LNCAP (cell line): ENCODE measurements around the gene GNPTG.

Experiments
- TF ChIP-seq, protein P1 (sequence below): fragments of 450-650 bp; IDR thresholded peaks from 2 replicates; pipeline ENCODE4 v1.5.1; 2017; ENCODE audit warnings: mild to moderate bottlenecking

Gene GNPTG

DNA sequence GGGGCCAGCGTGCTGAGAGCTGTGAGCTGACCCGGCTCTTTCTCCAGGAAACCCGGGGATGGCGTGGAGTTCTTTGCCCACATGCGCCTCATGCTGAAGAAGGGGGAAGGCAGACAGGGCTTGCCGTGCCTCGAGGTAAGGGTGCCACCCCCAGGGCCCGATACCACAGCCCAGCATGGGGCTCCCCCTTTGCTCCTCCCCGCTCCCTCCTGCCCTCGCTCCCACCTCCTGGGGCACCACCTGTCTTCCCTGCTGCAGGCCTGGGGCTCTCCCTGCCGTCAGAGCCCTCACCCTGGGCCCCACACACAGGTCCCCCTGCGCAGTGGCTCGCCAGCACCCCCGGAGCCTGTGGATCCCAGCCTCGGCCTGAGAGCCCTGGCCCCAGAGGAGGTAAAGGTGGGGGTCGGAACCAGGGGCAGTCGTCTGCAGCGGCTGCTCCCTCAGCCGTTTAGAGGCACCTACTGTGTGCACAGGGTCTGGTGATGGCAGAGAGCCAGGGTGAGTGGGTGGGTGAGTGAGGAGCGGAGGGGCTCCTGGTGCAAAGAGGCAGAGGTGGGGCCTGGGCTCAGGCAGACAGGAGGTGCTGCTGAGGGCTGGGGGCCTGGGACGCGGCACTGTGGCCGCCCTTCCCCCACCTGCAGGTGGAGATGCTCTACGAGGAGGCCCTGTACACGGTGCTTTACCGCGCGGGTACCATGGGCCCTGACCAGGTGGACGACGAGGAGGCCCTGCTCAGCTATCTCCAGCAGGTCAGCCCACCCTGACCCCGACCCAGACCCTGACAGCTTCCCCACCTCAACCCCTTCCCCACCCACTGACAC, 12.7 kb upstream of the GNPTG start:
- TF ChIP-seq, protein P1, sequence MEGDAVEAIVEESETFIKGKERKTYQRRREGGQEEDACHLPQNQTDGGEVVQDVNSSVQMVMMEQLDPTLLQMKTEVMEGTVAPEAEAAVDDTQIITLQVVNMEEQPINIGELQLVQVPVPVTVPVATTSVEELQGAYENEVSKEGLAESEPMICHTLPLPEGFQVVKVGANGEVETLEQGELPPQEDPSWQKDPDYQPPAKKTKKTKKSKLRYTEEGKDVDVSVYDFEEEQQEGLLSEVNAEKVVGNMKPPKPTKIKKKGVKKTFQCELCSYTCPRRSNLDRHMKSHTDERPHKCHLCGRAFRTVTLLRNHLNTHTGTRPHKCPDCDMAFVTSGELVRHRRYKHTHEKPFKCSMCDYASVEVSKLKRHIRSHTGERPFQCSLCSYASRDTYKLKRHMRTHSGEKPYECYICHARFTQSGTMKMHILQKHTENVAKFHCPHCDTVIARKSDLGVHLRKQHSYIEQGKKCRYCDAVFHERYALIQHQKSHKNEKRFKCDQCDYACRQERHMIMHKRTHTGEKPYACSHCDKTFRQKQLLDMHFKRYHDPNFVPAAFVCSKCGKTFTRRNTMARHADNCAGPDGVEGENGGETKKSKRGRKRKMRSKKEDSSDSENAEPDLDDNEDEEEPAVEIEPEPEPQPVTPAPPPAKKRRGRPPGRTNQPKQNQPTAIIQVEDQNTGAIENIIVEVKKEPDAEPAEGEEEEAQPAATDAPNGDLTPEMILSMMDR, result no peak

DNA sequence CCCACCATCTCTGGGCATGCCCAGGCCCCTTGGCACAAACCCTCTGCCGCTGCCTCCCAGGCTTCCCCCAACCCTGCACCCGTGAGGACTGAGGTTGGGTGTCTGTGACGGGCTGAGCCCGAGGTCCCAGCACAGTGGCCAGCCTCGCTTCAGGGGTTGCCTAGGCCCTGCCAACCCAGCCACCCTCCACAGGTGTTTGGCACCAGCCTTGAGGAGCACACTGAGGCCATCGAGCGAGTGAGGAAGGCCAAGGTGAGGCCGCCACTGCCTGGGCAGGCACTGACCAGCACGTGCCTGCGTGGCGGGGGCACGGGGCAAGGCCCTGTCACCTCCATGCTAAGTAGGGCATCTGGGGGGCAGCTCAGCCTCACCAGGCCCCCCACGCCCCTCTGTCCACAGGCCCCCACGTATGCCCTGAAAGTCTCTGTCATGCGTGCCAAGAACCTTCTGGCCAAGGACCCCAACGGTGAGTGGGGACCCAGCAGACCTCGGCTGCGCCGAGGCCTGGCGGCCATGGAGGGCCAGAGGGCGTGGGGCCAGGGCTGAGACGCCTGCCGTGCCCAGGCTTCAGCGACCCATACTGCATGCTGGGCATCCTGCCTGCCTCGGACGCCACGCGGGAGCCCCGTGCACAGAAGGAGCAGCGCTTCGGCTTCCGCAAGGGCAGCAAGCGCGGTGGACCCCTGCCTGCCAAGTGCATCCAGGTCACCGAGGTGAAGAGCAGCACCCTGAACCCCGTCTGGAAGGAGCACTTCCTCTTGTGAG, 10.8 kb upstream of the GNPTG start:
- TF ChIP-seq, protein P1, result no peak

DNA sequence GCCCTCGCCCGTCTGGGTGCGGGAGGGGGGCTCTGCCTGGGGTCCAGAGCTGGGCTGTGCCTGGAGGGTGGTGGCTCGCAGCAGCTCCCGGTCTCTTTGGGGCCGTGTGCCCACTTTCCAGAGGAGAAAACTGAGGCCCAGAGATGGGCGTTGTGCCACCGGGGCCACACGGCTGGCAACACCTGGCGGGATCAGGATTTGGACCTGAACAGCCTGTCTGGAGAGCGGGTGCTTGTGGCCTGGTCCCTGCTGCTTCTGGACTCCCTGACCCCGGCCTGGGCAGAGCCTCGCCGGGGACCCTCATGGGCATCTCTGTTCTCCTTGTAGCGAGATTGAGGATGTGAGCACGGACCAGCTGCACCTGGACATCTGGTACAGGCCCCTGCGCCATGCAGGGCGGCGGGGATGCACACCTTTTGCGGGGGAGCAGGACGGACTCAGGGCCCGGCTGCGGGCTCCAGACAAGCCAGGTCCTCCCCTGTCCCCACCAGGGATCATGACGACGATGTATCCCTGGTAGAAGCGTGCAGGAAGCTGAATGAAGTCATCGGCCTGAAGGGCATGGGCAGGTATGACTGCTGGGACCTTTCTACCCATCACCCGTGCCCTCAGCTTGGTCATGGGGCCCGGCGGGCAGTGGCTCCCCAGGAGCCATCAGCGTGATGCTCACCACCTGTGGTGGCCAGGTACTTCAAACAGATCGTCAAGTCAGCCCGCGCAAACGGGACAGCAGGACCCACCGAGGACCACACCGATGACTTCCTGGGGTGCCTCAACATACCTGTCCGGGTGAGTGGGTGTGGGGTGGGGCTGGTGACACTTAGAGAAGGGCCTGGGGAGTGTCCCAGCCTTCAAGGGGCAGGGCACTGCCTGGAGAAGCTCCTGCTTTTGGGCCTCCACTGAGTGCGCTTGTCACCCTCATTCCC, 10.0 kb upstream of the GNPTG start:
- TF ChIP-seq, protein P1, result no peak

DNA sequence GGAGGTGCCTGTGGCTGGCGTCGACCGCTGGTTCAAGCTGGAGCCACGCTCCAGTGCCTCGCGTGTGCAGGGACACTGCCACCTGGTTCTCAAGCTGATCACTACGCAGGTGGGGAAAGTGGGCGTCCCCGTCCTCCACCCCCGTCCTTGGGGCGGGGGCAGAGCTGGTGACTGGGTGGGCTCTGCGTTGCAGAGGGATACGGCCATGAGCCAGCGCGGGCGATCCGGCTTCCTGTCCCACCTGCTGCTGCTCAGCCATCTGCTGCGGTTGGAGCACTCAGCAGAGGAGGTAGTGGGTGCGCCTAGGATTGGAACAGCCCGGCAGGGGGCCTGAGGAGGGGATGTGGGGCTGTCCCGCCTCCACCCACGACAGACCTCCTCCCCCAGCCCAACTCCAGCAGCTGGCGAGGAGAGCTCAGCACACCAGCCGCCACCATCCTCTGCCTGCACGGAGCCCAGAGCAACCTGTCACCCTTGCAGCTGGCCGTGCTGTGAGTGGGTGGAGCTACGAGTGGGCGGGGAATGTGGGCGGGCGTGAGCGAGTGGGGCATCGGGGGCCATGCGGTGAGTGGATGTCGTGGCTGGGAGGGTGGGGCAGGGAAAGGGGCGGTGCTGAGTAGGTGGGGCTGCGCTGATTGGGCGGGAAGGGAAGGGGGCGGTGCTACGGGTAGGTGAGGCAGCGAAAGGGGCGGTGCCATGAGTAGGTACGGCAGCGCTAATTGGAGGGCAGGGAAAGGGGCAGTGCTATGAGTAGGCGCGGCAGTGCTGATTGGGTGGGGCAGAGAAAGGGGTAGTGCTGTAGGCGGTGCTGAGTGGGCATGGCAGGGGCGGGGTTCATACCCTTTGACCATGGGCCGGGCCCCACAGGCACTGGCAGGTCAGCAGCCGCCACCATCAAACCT, 9.0 kb upstream of the GNPTG start:
- TF ChIP-seq, protein P1, result no peak

DNA sequence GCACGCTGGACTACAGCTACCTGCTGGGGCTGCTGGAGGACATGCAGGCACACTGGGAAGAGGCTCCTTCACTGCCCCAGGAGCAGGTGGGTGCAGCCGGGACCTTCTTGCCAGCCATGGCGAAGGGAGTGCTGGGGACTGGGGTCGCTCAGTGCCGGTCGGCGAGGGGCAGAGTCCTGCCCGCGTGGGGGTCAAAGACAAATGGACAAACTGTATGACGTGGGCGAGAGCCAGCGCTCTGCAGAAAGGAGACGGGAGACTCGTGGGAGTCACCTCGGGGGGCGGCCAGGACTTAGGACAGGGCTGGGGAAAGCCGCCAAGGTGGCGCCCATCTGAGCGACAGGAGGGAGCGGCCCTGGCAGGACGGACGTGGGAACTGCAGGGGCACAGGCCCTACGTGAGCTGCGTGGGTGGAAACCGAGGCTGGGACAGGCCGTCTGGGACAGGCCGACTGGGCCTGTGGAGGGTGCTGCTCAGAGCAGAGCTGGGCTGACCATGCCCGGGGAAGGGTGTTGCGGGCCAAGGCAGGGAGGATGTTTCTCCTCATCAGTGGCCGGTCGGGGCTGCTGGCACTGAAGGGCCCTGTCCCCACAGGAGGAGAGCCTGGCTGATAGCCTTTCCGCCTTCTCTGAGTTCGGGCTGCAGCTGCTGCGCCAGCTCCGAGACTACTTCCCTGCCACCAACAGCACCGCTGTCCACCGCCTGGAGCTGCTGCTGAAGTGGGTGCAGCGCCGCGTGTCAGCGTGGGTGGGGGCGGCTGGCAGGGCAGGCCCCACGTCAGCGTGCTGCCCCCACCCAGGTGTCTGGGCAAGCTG, 8.1 kb upstream of the GNPTG start:
- TF ChIP-seq, protein P1, result no peak

DNA sequence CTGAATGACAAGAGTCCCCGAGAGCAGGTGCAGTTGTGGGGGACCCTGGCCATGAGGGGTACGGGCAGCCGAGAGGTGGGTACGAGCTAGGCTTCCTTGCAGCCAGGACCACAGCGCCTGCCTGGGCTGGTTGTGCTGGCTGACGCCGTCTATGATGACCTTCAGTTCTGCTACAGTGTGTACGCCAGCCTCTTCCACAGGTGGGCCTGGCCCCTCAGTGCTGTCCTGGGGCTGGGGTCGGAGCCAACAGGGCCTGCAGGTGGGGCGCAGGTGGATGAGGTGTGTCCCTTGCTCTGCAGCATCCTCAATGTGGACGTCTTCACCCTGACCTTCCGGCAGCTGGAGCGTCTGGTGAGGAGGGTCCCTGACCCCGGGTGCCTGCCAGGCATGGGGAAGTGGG, 7.2 kb upstream of the GNPTG start:
- TF ChIP-seq, protein P1, result no peak
